ENCODE results near the gene KRT6A. TPM values are rescaled to one million over a fixed set of nuclear protein-coding genes. Genes with fewer than 3 reads are reported as not detected.

KRT6A gene
- total RNA-seq: 0.17 and 0.30 TPM in 2 replicates

DNA sequence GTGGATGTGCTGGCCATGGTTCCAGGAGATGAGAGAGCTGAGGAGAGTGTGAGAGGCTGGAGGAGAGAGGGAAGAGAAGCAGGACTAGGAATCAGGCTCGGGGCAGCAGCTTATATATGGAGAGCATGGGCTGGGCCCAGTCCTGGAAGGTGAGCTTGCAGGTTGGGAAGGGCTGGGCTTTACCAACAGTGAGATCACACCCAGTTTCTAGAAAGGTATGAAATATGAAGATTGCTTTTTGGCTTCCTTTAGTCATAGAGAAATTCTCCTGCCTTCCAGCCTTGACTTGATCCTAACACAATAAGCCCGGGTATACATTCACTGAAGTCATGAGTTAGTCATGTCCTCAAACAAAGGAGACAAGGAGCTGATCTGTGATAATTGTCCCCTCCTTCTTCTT, at the start of gene KRT6A:
KRT6A (minus strand) TSS at position 86 of the 400 bp plus-strand sequence; CDS start at position 17, 69 bp downstream.

DNA sequence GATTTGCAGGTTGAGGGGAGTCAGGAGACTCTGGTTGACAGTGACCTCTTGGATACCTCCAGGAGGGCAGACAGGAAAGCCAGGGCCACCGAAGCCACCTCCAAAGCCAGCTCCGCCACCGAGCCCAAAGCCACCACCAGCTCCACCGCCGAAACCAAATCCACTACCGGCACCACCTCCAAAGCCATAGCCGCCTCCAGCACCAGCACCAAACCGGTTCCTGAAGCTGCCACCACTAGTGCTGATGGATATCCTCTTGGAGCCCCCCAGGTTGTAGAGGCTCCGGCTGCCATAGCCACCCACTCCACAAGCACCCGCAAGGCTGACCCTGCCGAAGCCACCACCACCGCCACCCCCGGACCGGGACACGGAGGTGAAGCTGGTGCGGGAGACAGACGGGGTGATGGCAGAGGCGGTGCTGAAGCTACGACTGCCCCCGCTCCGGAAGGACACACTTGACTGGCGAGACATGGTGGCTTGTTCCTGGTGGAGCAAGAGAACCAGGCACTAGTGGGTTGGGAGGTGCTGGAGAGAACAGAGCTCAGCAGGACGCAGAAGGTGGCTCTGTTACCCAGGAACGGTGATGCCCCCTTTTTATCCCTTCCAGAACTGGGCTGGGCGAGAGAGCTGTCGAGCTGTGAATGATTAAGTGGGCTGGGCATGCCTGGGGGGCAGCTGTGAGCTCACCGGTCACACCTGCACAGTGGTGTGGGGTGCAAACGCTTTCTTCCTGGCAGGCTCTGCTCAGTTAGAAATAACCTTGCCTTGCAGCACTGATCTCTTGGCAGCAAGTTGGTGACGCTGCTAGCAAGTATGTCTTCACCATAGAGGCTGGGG, 27.0 kb upstream of the KRT6A start, which contains the start of gene KRT5:
KRT5 (minus strand) TSS at position 569 of the 837 bp plus-strand sequence; CDS start at position 471, 98 bp downstream.

DNA sequence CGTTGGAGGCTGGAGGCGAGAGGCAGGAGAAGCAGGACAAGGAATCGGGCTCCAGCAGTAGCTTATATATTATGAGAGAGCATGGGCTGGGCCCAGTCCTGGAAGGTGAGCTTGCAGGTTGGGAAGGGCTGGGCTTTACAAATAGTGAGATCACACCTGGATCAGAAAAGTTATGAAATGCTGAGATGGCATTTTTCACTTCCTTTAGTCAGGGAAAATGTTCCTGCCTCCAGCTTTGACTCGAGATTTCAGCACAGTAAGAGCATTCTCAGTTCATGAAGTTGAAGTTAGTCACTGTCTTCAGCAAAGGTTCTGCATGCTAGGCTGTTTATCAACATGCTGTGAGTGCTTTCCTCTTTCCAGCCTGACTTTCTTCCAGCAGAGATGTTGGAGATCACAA, 19.3 kb downstream of the KRT6A start, which contains the start of gene KRT6C:
KRT6C (minus strand) TSS at position 38 of the 400 bp plus-strand sequence. CDS start 68 bp downstream, outside the sequence.

DNA sequence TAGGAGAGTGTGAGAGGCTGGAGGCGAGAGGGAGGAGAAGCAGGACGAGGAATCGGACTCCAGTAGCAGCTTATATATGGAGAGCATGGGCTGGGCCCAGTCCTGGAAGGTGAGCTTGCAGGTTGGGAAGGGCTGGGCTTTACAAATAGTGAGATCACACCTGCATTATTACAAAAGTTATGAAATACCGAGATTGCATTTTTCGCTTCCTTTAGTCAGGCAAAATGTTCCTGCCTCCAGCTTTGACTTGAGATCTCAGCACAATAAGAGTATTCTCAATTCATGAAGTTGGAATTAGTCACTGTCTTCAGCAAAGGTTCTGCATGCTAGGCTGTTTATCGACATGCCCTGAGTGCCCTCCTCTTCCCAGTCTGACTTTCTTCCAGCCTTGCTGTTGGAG, 41.0 kb downstream of the KRT6A start, which contains the start of gene KRT6B:
KRT6B (minus strand) TSS at position 46 of the 400 bp plus-strand sequence. CDS start 68 bp downstream, outside the sequence.

Other genes starting within 250 kb of the KRT6A start
- gene KRT86, start 218.6 kb downstream of the KRT6A start, total RNA-seq: 0.15 TPM in 1 of 2 replicates, not detected in the other
- gene KRT81, start 201.7 kb downstream of the KRT6A start, total RNA-seq: not detected in 2 replicates
- gene KRT83, start 171.9 kb downstream of the KRT6A start, total RNA-seq: not detected in 2 replicates
- not detected in 2 replicates for gene KRT85, start 125.8 kb downstream of the KRT6A start, total RNA-seq
- not detected in 2 replicates for gene KRT84, start 107.6 kb downstream of the KRT6A start, total RNA-seq
- gene KRT82, start 86.9 kb downstream of the KRT6A start, total RNA-seq: not detected in 2 replicates
- not detected in 2 replicates for gene KRT75, start 58.9 kb downstream of the KRT6A start, total RNA-seq
- not detected in 2 replicates for gene KRT6B, start 41.1 kb downstream of the KRT6A start, total RNA-seq
- not detected in 2 replicates for gene KRT6C, start 19.5 kb downstream of the KRT6A start, total RNA-seq
- gene KRT5, start 27.1 kb upstream of the KRT6A start, total RNA-seq: 0.17 TPM in 1 of 2 replicates, not detected in the other
- not detected in 2 replicates for gene KRT71, start 59.9 kb upstream of the KRT6A start, total RNA-seq
- not detected in 2 replicates for gene KRT74, start 80.6 kb upstream of the KRT6A start, total RNA-seq
- gene KRT72, start 108.2 kb upstream of the KRT6A start, total RNA-seq: not detected in 2 replicates
- gene KRT73, start 125.3 kb upstream of the KRT6A start, total RNA-seq: not detected in 2 replicates
- not detected in 2 replicates for gene KRT2, start 159.0 kb upstream of the KRT6A start, total RNA-seq
- gene KRT1, start 187.2 kb upstream of the KRT6A start, total RNA-seq: not detected in 2 replicates
- gene KRT77, start 210.3 kb upstream of the KRT6A start, total RNA-seq: not detected in 2 replicates

All from bronchus fibroblast of lung (primary cell).